COLO829 (cell line): ENCODE measurements around the gene EDN1.
"Not testable (repeated sequence)": the region's sequence is repeated elsewhere in the genome, so short reads cannot be mapped to it uniquely, and the experiment has no call there.

ENCODE experiments used
- DNase-seq: peaks from one replicate; pipeline ENCODE4 v3.0.0; 2012; ENCODE audit warnings: low spot score

EDN1 gene

DNA sequence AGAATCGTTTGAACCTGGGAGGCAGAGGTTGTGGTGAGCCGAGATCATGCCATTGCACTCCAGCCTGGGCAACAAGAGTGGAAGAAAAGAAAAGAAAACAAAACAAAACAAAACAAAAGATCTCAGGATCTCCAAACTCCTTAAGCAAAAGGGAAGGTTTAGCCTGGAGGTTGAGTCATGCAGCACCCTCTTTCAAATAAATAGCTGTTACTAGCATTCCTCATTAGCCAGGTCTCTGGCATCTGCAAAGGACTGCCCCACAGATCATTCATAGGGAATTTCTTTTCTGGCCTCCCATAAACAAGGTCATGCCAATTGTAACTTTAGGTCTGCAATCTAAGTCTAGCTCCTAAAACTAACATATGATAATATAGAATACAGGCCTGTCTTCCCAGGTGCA, 37.2 kb downstream of the EDN1 start:
- no peak for DNase-seq

DNA sequence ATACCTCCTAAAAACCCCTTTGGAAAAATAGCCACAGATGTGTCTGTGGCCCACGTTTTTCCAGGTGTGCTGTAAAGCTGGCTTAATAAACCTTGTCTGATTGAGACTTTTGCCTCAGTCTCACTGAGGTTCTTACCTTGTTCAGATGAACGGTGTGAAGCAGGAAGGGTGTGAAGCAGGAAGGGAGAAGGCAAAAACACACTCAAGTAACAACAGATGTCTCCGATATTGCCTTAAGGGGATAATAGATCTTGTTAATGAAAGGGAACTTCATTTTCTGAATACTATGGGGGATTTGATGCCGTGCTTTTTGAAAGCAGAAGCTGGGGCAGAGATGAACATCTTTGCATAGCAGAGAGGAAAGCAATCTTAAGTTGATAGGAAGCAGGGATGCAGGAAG, 37.8 kb downstream of the EDN1 start:
- no peak for DNase-seq

DNA sequence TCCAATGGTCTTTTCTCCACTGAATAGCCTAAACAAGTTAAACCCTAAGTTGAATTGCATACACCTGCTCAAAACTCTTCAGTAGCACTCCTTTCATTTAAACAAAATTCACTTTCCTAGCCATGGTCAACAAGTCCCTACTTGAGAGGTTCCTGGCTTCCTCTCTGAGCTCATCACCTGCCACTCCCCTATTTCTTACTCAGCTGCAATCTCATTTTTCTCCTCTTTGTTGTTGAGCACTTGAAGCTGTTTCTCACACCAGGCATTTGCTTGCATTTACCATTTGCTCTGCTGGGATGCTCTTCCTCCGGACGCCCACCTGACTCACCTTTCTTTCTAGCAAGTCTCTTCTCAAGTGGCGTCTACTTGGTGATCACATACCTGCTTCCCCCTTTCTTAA, 38.5 kb downstream of the EDN1 start:
- no peak for DNase-seq

DNA sequence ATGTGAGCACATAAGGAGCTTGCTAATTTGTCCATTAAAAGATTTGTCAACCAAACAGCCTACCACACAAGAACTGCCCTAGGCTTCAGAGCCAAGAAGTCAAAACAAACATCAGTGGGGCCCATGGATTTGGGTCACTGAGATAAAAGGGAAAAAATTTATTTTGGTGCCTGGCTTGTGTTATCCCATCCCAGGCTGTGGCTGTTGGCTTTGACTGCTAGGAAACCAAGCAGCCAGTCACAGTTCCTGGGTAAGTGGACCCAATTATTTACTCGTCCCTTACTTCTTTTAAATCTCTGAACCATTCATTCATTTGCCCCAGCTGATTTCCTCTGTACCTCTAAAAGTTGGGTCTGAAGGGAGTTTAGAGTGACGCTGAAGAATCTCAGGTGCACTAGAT, 41.3 kb downstream of the EDN1 start:
- DNase-seq: no peak

DNA sequence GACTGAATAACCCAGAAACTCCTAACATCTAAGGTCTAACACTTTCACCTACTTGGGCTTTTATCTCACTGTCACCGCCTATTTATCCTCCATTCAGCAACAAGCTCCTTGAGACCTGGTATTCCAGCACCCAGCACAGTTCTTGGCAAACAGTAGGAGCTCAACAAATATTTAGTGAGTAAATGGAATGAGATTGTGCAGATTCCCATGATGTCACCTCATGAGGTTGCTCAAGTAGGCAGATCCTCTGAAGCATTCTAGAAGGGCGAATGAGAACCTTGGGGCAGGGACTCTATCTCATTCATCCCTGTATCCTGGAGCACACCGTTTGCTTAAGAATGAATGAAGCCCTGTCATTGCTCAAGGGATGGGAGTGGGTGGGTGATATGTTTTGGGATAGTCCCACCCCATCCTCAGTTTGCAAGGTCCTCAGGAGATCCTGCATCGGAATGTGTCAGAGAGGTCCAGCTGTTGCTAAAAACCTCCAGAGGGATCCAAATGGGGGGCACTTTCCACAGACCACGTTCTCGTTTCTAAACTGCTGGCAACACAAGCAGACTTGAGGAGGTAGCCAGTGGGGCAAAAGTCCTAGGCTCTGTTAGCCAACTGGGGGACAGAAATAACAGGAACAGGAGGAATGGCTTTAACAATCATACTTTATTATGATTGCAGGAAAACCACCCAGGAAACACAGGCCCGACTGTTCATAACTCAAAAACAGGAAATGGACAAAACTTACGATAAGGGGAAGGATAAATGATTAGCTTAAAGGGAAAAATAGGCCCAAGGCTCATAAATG, 42.0 kb downstream of the EDN1 start:
- no peak for DNase-seq

DNA sequence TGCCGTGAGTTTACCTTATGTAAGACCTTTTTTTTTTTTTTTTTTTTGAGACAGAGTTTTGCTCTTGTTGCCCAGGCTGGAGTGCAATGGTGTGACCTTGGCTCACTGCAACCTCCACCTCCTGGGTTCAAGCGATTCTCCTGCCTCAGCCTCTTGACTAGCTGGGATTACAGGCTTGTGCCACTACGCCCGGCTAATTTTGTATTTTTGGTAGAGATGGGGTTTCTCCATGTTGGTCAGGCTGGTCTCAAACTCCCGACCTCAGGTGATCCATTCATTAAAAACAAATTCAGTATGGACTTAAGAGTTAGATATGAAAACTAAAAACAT, 42.6 kb downstream of the EDN1 start:
- DNase-seq: not testable (repeated sequence)

DNA sequence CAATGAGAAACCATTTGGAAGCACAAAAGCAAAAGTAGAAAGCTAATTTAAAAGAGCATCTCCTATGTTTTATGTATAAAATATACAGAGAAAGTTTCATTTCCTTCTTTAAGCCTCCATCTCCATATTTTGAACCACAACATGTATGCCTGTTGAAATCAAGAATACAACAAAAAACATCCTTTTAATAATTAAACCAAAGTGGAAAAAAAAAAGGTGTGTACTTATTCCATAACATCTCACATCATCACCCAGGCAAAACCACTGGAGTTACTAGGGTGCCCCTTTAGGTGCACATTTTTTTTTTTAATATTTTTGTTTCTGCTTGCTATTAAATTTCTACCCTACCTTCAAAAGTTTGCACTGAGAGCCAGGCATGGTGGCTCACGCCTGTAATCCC, 43.0 kb downstream of the EDN1 start:
- DNase-seq: no peak

DNA sequence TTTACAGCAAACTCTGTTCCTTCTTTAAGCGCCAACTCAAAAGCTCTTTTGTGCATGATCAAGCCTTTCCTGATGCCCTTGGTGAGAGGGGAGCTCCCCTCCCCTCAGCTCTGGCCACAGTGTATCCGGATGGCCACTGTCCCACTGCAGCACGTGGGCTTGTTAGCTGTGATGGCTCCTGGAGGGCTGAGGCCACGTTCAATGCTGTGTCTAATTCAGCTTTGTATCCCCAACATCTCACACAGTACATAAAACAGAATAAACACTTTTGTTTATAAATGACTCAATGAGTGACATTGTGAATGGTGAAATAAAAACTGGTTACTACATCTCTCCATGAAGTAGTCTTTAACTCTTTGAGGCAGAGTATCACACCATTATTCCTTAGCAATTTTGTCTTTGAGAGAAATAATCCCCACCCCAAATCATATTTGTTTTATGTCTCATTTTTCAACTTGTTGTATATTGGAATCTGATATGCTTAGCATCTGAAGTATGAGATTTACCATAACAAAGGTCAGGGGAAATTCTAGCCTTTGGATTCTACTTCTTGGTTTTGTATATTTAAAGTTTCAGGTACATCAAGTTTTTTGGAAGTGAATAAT, 44.5 kb downstream of the EDN1 start:
- DNase-seq: no peak

DNA sequence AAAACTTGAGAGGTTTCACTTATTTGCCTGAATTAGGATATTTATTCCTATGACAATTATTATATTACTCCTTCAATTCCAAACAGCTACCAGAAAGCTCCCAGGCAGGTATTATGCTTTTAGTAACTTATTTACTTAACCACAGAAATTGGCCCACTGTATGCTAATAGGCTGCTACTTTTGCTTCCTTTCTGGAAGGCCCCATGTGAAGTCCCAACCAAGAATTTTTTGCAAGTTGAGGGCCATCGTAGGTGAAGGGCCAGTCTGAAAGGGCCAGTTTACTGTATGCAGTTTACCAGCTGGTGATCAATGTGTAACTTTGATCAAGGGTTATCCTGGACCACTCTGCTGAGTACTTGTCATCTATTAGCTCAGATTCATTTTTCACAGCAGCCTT, 45.0 kb downstream of the EDN1 start:
- no peak for DNase-seq

DNA sequence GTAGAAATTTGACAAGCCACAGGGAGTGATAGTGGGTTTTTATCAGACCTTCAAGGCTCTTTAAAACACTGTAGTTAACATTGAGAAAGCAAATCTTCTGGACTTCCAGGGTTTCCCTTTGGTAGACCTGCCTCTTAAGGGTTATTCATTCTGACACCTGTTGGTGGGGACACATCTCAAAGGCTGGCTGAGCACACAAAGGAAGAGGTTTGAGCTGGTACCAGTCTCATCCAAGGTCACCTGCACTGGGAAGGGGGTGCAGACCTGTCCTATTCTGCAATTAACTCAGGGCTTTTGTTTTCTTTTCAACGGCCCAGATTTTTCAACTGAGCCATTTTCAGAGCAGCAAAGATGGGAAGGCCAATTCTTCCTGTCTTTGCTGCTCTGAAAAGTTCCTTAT, 45.6 kb downstream of the EDN1 start:
- no peak for DNase-seq

DNA sequence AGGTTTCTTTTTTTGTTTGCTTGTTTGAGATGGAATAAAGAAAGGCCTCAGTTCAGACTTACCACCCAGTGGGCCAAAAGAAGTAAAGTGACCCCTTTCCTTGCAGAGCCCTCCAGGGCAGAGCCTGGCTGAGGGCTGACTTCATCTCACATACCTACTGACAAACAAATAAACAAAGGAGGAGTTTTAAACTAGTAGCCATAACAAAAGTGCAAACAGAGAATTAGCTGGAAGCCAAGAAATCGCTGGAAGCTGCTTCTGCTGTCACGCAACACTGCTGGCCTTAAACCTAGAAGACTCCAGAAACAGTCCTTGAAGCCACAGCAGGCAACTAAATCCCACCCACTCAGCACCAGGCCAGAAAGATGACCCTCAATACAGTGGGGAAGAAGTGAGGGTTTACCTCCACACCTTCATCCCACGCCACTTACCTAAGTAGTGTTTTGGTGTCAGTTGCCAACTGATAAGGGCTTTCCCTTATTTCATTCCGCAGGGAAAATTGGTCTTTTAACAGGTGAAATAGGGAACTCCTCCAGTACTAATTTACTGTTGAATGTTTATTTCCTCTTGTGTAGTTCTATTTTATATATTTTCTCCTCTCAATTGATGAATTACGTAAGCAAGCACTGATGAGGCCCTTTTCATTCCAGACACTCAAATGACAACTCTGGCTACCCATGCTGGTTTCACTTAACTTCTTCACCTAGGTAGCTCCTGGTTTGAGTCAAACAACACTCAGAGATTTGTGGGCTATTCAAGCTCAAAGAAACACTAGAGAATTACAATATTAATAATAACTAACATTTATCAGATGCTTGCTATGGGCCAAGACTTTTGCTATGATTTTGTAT, 46.2 kb downstream of the EDN1 start:
- DNase-seq: no peak

DNA sequence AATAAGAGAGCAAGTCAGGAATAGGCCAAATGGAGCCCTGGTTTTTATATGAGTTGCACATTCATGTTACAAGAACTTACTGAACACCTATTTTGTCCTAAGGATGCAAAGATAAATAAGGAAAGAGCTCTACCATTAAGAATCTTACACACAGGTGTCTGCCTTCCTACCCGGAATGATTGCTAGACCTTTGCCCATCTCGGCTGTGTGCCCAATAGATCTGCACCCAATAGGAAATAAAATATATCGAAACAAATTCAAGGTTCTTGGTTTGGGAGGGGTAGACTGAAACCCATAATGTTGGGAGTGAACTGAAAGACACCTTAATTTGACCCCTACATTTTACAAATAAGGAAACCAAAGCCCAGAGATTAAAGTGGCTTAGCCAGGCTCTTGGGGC, 48.9 kb downstream of the EDN1 start:
- DNase-seq: no peak

DNA sequence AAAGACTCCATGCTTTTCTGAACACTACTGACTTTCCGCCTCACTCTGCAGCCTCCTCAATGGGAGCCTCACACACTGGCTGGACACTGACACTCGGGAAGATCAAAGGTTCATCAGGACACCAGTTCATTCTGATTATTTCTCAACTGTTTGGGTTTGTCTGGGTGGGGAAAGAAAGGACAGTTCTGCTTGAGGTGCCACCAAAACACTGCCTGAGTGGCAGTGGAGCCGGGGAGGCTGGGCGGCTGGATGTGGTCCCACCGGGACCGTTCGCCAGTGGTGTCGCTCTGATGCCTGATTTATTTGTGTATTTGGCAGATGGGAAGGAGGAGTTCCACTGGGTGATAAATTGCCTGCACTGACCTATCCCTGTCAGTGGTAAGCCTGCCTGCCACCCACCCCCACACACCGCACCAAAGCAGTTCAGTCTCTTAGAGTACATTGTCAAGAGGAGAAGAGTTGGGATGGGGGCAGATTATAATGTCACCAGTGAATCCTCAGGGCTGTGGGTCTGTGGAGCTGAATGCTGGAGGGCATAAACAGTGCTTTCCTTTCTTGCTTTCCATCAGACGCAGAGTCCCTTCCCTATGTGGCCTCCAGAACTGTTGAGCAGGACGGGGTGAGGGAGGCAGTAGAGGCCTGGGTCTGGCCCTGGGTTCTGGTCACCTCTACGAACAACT, 49.8 kb downstream of the EDN1 start:
- DNase-seq: no peak

DNA sequence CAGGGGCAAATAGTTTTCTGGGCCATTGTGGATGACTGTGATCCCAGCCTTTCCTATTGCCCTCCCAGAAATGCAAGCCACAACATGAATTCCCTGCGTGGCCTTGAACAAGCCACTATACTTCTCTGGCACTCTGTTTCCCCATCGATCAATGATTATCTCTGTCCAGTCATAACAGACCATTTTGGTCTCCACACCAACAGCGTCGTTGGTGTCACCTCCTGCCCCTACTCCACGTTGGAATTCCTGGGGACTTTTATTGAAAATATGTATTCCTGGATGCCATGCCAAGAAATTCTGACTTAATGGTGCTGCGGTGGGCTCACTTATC, 50.3 kb downstream of the EDN1 start:
- DNase-seq: no peak

DNA sequence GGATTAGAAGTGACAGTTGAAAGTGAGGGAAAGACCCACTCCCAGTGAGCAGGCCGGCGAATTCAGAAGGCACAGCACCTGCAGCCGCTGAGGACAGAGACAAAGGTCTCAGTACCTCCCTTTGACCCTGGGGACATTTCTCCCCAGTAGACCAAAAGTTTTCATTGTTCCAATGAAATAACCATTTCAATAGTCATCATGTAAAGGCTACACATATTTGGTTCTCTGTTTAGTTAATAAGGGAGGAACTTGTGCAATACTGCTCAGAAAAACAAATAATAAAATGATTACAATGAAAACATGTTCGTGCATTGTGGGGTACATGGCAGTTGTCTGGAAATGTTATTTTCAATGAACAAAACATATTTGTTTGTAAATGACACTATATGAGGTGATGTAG, 52.5 kb downstream of the EDN1 start:
- DNase-seq: no peak

DNA sequence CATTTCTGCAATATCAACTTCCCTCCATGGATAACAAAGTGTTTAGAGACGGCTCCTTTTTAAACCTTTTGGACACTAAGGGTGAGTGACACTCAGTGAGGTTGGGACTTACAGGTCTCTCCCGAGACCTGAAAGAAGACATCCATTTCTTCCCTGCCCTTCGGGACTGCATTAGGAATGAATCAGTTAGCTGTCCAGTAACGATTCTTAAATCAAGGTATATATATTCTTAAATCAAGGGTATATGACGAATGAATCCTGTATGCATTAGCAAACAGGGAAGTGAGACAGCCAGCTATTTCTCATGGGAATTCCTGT, 52.9 kb downstream of the EDN1 start:
- no peak for DNase-seq

DNA sequence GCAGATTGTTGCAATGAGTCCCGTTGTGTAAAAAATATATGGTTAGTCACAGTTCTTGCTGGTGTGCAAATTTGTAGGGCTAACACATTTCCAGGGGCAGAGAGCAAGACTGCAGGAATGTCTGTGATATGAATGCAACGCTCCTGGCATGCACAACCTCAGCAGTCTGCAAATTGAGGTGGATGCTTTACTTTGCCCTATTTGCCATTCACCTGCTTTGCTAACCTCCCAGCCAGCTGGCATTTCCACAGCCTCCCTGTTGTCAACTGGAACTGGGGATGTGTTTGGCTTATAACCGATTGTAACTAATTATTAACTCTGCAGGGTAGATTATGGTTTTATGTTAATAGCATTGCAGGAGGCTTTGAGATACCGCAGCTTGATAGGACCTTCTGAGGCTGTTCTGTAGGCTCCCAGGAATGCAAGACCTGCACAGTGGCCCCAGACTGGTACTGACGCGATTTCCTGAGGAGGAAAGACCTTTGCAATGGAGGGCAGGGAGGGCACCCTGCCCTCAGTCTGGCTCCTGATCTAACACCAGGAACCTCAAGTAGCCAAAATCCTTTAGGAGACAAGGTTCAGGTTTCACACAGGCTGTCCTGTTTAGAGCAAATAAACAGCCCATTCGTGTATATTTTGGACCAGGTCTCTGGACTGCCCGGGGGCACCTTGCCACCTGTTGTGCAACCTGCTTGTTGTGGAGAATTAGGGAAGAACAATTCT, 53.4 kb downstream of the EDN1 start:
- no peak for DNase-seq

DNA sequence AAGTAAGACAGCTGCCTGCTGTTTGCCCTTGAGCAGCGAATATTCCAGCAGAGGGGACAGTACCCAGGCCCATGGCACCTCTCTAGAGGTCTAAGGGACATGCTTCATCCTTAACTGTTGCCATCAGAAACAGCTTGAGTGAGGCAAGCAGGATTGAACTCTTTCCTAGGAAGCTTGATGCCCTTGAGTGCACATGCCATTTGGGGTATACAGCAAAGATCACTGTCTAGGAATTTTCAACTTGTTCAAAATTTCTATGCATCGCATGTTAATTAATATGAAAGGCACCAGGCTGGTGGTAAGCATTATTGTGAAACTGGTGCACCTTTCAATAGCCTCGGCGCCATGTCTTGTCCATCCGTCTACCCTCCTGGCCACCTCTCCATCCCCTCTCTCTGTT, 54.1 kb downstream of the EDN1 start:
- no peak for DNase-seq

DNA sequence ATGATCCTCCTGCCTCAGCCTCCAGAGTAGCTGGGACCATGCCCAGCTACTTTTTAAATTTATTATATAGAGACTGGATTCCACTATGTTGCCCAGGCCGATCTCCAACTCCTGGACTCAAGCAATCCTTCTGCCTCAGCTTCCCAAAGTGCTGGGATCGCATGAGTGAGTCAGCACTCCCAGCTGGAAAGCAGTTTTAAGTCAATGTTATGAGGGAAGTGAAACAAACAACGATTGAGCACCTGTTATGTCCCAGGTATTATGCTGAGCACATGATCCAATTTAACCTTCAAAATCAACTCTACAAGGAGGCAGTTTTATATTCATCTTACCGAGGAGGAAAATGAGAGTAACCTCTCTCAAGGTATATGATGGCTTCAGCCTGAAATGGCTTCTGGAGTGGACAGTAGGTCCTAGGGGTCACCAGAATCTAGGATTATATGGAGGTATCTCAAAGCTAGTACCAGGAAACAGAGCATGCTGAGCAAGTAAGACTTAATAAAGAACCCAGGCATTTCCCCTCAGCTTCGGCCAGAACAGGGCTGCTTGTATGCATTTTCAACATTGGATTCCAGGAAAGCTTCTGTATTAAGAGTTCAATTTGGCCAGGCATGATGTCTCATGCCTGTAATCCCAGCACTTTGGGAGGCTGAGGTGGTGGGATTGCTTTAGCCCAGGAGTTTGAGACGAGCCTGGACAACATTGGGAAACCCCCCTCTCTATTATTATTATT, 55.0 kb downstream of the EDN1 start:
- no peak for DNase-seq

DNA sequence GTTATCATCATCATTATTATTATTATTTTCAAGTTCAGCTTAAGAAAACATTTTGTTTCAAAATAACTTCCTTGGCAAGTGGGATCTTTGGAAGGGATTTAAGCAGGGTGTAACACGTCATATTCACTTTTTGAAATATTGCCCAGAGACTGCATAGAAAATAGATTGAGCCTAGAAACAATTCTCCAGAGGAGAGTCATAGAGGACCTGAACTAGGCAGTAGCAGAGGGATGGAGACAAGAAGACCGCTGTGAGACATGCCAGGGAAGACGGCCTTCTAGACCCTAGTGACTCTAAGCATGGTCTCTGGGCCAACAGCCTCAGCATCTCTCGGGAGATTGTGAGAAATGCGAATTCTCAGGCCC, 55.5 kb downstream of the EDN1 start:
- DNase-seq: no peak
